Heart right ventricle (tissue), 16 donors: ENCODE results near the gene CAPSL. TPM values are rescaled to one million over a fixed set of nuclear protein-coding genes. Genes with fewer than 3 reads are reported as not detected.

Experiments used
- ATAC-seq, 8 donors: fragments of 200-7000 bp; cut with Tn5 transposase; one replicate each; pipeline ENCODE4 v1.9.1; 2020; ENCODE audit warnings: mild to moderate bottlenecking in 8 of 8, moderate library complexity in 8 of 8, moderate number of reproducible peaks in 1 of 8
- DNase-seq, 2 donors: peaks; one replicate each; pipeline ENCODE4 v3.0.0-alpha.2; 2020
- H3K27ac ChIP-seq, 10 donors: fragments of 200-600 bp; sonication (generic) in 2 of 10; one replicate each; pipeline versions ENCODE4 v1.5.0 to v1.8.0; 2020 to 2022; ENCODE audit warnings: mild to moderate bottlenecking in 3 of 10
- H3K27me3 ChIP-seq, 7 donors: fragments of 200-600 bp; one replicate each; pipeline ENCODE4 v1.8.0; 2021 to 2022; ENCODE audit warnings: mild to moderate bottlenecking in 2 of 7
- H3K36me3 ChIP-seq, 9 donors: fragments of 200-600 bp; sonication (generic) in 1 of 9; one replicate each; pipeline versions ENCODE4 v1.5.0 to v1.8.0; 2020 to 2022; ENCODE audit warnings: mild to moderate bottlenecking in 2 of 9
- H3K4me1 ChIP-seq, 9 donors: fragments of 200-600 bp; sonication (generic) in 1 of 9; one replicate each; pipeline versions ENCODE4 v1.5.0 to v1.8.0; 2020 to 2022; ENCODE audit warnings: mild to moderate bottlenecking in 4 of 9
- H3K4me3 ChIP-seq, 10 donors: fragments of 200-600 bp; sonication (generic) in 2 of 10; one replicate each; pipeline versions ENCODE4 v1.5.0 to v1.8.0; 2020 to 2022; ENCODE audit warnings: mild to moderate bottlenecking in 7 of 10, moderate library complexity in 2 of 10
- H3K9me3 ChIP-seq, 11 donors: fragments of 200-600 bp in 10 of 11; sonication (generic) in 2 of 11; one replicate each; pipeline versions ENCODE4 v1.5.0 to v1.8.0; 2013 to 2022; ENCODE audit warnings: mild to moderate bottlenecking in 2 of 11, control low read depth in 1 of 11, moderate library complexity in 1 of 11
- CTCF ChIP-seq, 9 donors: fragments of 200-600 bp; sonication (generic) in 2 of 9; IDR thresholded peaks; one replicate each; pipeline versions ENCODE4 v1.5.0 to v1.8.0; 2021 to 2022; ENCODE audit warnings: antibody characterized with exemption in 9 of 9, mild to moderate bottlenecking in 5 of 9, moderate library complexity in 1 of 9
- WGBS, 2 donors: extraction: QIAGEN DNeasy Blood & Tissue Kit; methylation state at CpG; one replicate each; pipeline ENCODE4 v1.1.7; 2013; ENCODE audit warnings: inconsistent platforms in 1 of 2; 5-methylcytosine and 5-hydroxymethylcytosine counted together
- intact Hi-C, 10 donors: fragments of 100-400 bp; cut with DNase I; formaldehyde crosslinking; loops; one replicate each; pipeline versions ENCODE4 v1.11.1 to v1.14.2; 2022
- polyA plus RNA-seq, 2 donors: library from polyadenylated mRNA; stranded (reverse); fragments of 200-250 nt; gene quantifications; one replicate each; pipeline ENCODE4 v1.2.3, GENCODE V29; 2013
- total RNA-seq, 10 donors: library from RNA; stranded (reverse); fragmentation: NEBNext Ultra II Directional in 3 of 10; extraction: Animal tissue kit (Norgen Biotek cat#: 25700) in 3 of 10; gene quantifications; one replicate each; pipeline versions ENCODE4 v1.2.1 to v1.2.4, GENCODE V29; 2021 to 2023
- donor health status: Arrhythmogenic right ventricular cardiomyopathy.
- donor health status: ischemic (EF 13 %, LVEDD 7.1; RV severe dilation, severe dysfunction).
- donor health status: healthy with polysubstance abuse.
- donor health status: DM: no; HTN: yes; CAD: no.
- donor health status: DM: no; HTN: no; CAD: no.
- donor health status: ischemic (EF 25% LVEDD 6.9; RV normal size, moderate dysfunction).
- donor health status: ischemic (EF 25% LVEDD 5.7; RV mildly dilated, moderate dysfunction).
- donor health status: healthy.
- donor health status: DM: yes; HTN: yes; CAD: no.
- donor health status: Ischemic cardiomyopathy.
- donor health status: ischemic (EF 35%, LVEDD 5.7; RV mildly dilated, moderate dysfunction).
- donor health status: nonischemic (EF 11% LVEDD 7.7; RV severe dilation, severe dysfunction).
- donor health status: DM: yes; HTN: yes; CAD: no.
- donor health status: PGD.
- donor health status: ischemic (EF 29% LVEDD 5.4; RV normal size, mild dysfunction).
- donor health status: nonischemic (EF 23%, LVEDD 6.1; RV moderate dilation, normal function).

Gene CAPSL
- total and polyA plus RNA-seq, 12 donors: not detected

DNA sequence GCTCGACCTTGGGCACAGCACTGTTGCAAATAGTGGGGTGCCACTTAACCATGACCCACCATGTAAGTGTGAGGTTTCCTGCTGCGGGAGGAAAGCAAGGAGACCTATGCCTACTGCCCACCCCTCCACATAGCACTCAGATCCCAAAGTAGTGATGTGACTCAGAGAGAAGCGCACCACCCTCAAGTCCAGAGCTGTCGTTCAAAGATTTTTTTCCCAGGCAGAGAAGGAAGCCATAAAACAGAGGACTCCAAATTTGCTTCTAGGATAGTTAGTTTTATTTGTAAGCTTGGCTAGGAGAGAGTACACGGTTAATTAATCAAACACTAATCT lies 33.4 kb upstream of the CAPSL start:
- TF ChIP-seq CTCF (IDR thresholded peaks at IDR 0.05): no peak
- DNase-seq (no peak), ATAC-seq (no peak)
- Histone ChIP-seq H3K4me3 (no peak overlapping the region), H3K4me1 (no peaks in the 10 kb centered on the region), H3K36me3 (no peaks in the 10 kb centered on the region), H3K9me3 (no peaks in the 10 kb centered on the region), H3K27ac (no peak overlapping the region), H3K27me3 (peaks cover 0 to 3% (median 0%) of the 10 kb centered on the region in 7 donors)
- 77 to 79% methylated on average over 5 of the region's 5 CpGs for WGBS, 2 donors
- intact Hi-C loops: no loop called here

- no peaks in the 10 kb centered on the region for H3K36me3 ChIP-seq
- ATAC-seq: no peak
- no peak for TF ChIP-seq CTCF (IDR thresholded peaks at IDR 0.05)
- H3K4me1 ChIP-seq: no peaks in the 10 kb centered on the region
- H3K4me3 ChIP-seq: no peak overlapping the region
- H3K27me3 ChIP-seq: peaks cover 0 to 3% (median 0%) of the 10 kb centered on the region in 7 donors
- DNase-seq: no peak
- no peaks in the 10 kb centered on the region for H3K9me3 ChIP-seq
- intact Hi-C loops: no loop called here
- H3K27ac ChIP-seq: no peak overlapping the region
- WGBS, 2 donors: 77 to 83% methylated on average over 4 of the region's 4 CpGs
Measured at GRCh38 chr5:35971186-35971877, 32.9 kb upstream of the CAPSL start.

- peak in 1 of 9 donors; percentile 41 for TF ChIP-seq CTCF (IDR thresholded peaks at IDR 0.05)
- Histone ChIP-seq H3K4me3 (no peak overlapping the region), H3K27me3 (no peaks in the 10 kb centered on the region), H3K9me3 (peaks cover 0 to 29% (median 0%) of the 10 kb centered on the region in 11 donors), H3K36me3 (no peaks in the 10 kb centered on the region), H3K27ac (no peak overlapping the region), H3K4me1 (no peaks in the 10 kb centered on the region)
- 36 to 42% methylated on average over 8 of the region's 8 CpGs for WGBS, 2 donors
- DNase-seq (no peak), ATAC-seq (no peak)
- intact Hi-C loops: no loop called here
Measured at GRCh38 chr5:35963381-35963843, 25.0 kb upstream of the CAPSL start.

GRCh38 chr5:35960328-35960727 lies 21.9 kb upstream of the CAPSL start:
- no peak for ATAC-seq
- no peak overlapping the region for H3K4me3 ChIP-seq
- 62 to 73% methylated on average over 7 of the region's 7 CpGs for WGBS, 2 donors
- H3K4me1 ChIP-seq: no peaks in the 10 kb centered on the region
- peaks cover 0 to 1% (median 0%) of the 10 kb centered on the region in 7 donors for H3K27me3 ChIP-seq
- no peaks in the 10 kb centered on the region for H3K36me3 ChIP-seq
- peaks cover 0 to 44% (median 0%) of the 10 kb centered on the region in 11 donors for H3K9me3 ChIP-seq
- TF ChIP-seq CTCF (IDR thresholded peaks at IDR 0.05): no peak
- no peak for DNase-seq
- intact Hi-C loops: no loop called here
- no peak overlapping the region for H3K27ac ChIP-seq
